Subcutaneous adipose tissue (tissue), 4 donors: Measurements from ENCODE around the gene KRTAP10-10. TPM values are rescaled to one million over a fixed set of nuclear protein-coding genes. Genes with fewer than 3 reads are reported as not detected.

Experiments
- total RNA-seq, 4 donors: library from RNA; depleted of rRNA; stranded (reverse); fragments of >200 nt; gene quantifications; one replicate each; pipeline ENCODE4 v1.1.0, GENCODE V29; 2016
- TF ChIP-seq, protein P1 (sequence below): fragments of 450-650 bp; IDR thresholded peaks from one replicate; pipeline ENCODE4 v1.5.1; 2016; ENCODE audit warnings: low read depth, mild to moderate bottlenecking, control low read depth, antibody characterized with exemption, moderate library complexity

The KRTAP10-10 gene
- total RNA-seq, 4 donors from 2014 or later = not detected

- TF ChIP-seq, protein P1, sequence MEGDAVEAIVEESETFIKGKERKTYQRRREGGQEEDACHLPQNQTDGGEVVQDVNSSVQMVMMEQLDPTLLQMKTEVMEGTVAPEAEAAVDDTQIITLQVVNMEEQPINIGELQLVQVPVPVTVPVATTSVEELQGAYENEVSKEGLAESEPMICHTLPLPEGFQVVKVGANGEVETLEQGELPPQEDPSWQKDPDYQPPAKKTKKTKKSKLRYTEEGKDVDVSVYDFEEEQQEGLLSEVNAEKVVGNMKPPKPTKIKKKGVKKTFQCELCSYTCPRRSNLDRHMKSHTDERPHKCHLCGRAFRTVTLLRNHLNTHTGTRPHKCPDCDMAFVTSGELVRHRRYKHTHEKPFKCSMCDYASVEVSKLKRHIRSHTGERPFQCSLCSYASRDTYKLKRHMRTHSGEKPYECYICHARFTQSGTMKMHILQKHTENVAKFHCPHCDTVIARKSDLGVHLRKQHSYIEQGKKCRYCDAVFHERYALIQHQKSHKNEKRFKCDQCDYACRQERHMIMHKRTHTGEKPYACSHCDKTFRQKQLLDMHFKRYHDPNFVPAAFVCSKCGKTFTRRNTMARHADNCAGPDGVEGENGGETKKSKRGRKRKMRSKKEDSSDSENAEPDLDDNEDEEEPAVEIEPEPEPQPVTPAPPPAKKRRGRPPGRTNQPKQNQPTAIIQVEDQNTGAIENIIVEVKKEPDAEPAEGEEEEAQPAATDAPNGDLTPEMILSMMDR = no peak
These were observed 10.4 kb upstream of the KRTAP10-10 start, which contains the start of gene KRTAP10-9 for GRCh38 chr21:44626673-44627143. Gene KRTAP10-9, plus strand, starts transcription at chr21:44627093. Its CDS starts 79 bp downstream, at chr21:44627172.

- TF ChIP-seq, protein P1 = no peak
These were observed 8.3 kb upstream of the KRTAP10-10 start for GRCh38 chr21:44628707-44629391.

DNA sequence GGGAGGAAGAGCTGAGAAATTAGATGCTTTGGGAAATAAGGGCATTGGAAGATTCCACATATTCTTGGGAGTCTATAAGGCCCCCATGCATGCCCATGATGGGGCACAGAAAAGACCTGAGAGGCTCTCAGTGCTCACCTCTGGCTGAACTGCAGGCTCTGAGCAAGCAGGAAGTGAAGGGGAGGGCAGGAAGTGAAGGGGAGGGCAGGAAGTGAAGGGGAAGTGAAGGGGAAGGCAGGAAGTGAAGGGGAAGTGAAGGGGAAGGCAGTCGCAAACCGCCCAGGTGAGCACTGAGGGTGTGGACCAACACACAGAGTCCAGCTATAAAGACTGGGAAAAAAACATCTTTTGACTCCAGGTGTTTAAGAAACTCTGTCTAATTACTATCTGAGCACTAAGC lies 6.7 kb upstream of the KRTAP10-10 start:
- TF ChIP-seq, protein P1 = no peak

DNA sequence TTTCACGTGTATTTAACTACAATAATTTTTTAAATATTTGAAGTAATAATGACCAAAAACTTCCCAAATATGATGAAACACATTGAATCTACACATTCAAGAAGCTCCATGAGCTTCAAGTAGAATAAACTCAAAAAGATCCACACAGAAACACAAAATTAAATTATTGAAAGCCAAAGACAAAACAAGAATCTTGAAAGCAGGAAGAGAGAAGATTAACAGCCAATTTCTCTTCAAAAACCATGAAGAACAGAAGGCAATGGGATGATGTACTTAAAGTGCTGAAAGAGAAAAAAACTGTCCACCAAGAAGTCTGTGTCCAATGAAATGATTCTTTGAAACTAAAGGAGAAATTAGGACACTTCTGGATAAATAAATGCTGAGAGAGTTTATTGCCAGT lies 5.1 kb upstream of the KRTAP10-10 start:
- TF ChIP-seq, protein P1 = no peak

GRCh38 chr21:44636209-44637017 lies 743 bp upstream of the KRTAP10-10 start:
- TF ChIP-seq, protein P1 = no peak

- TF ChIP-seq, protein P1 = no peak
These were observed 2.1 kb downstream of the KRTAP10-10 start for GRCh38 chr21:44639331-44639655.

GRCh38 chr21:44640761-44641160 lies 3.6 kb downstream of the KRTAP10-10 start:
- TF ChIP-seq, protein P1 = no peak
